ENCODE data around the gene ZNF763.
"Not testable (repeated sequence)": the region's sequence is repeated elsewhere in the genome, so short reads cannot be mapped to it uniquely, and the experiment has no call there.

Gene ZNF763

DNA sequence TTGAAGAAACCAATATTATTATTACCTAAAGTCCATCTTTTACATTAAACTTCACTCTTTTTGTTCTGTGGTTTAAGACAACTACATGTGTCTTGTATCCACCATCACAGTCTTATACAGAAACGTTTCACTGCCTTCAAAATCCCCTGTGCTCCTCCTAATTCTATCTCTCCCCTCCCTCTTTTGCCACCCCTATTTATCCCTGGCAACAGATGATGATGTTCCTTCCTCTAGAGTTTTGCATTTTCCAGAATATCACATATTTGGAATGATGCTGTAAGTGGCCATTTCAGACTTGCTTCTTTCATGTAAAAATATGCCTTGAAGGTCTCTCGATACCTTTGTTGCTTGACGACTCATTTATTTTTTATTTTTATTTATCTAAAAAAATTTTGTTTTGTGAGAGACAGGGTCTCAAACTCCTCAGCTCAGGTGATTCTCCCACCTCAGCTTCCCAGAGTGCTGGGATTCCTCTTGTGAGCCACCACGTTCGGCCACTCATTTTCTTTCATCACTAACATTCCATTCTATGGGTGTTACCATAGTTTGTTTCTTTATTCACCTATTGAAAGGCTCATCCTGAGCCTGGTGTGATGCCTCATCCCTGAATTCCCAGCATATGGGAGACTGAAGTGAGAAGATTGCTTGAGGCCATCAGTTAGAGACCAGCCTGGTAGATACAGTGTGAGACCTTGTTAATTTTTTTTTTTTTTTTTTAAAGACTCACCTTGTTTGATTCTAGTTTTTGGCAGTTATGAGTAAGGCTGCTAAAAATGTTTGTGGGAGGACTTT lies 8.4 kb downstream of the ZNF763 start:
- DNase-seq = no peak

- DNase-seq = no peak
Measured at GRCh38 chr19:11978492-11979100, 13.8 kb downstream of the ZNF763 start.

GRCh38 chr19:11979527-11979926 lies 14.7 kb downstream of the ZNF763 start:
- no peak for DNase-seq

GRCh38 chr19:11982526-11982925 lies 17.7 kb downstream of the ZNF763 start:
- DNase-seq = no peak

DNA sequence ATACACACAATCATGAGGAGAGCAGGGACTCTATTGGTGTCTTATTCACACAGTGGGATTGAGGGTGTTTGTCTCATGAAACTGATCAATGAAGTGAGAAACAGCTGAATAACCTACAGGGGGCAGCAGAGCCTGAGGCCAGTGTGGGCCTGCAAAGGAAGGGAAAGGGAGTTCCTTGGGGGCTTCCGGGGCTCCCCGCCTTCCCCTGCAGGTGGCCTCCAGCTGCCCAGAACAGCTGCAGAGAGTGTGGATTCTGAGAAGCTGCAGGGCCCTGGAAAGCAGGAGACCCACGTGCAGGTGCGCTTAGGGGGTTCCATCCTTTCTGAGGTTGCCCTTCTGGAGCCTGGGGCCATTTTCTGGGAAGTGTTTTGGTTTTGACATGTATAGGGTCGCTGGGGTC lies 20.1 kb downstream of the ZNF763 start:
- DNase-seq = no peak

DNA sequence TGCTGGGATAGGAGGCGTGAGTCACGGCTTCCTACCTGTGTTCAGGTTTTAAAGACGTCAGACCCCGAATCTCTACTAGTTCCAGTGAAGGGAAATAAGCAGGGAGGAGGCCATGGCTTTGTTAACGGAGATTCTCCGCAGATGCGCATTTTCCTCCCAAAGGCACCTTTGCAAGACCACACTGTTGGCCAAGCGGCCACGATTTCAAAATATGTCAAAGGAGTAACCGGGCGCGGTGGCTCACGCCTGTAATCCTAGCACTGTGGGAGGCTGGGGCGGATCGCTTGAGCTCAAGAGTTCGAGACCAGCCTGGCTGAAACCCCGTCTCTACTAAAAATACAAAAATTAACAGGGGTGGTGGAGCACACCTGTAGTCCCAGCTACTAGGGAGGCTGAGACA lies 21.9 kb downstream of the ZNF763 start:
- DNase-seq = no peak

- peak; percentile 97 for DNase-seq
Measured at GRCh38 chr19:11987405-11988281, 22.8 kb downstream of the ZNF763 start.

- DNase-seq = no peak
Measured at GRCh38 chr19:11989112-11989456, 24.2 kb downstream of the ZNF763 start.

DNA sequence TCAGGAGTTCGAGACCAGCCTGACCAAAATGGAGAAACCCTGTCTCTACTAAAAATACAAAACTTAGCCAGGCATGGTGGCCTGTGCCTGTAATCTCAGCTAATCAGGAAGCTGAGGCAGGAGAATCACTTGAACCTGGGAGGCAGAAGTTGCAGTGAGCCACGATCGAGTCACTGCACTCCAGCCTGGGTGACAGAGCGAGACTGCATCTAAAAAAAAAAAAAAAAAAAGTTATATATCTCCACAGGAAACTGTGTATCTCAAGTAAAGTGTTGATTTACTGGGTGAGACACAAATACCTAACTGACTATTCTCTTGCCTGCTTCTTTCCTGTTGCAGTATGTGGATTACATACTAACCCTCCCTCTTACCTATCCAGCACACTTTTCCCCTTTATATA lies 27.1 kb downstream of the ZNF763 start:
- DNase-seq = not testable (repeated sequence)

- DNase-seq = no peak
Measured at GRCh38 chr19:11995174-11995573, 30.3 kb downstream of the ZNF763 start.

GRCh38 chr19:12000152-12000981 lies 35.5 kb downstream of the ZNF763 start:
- no peak for DNase-seq

DNA sequence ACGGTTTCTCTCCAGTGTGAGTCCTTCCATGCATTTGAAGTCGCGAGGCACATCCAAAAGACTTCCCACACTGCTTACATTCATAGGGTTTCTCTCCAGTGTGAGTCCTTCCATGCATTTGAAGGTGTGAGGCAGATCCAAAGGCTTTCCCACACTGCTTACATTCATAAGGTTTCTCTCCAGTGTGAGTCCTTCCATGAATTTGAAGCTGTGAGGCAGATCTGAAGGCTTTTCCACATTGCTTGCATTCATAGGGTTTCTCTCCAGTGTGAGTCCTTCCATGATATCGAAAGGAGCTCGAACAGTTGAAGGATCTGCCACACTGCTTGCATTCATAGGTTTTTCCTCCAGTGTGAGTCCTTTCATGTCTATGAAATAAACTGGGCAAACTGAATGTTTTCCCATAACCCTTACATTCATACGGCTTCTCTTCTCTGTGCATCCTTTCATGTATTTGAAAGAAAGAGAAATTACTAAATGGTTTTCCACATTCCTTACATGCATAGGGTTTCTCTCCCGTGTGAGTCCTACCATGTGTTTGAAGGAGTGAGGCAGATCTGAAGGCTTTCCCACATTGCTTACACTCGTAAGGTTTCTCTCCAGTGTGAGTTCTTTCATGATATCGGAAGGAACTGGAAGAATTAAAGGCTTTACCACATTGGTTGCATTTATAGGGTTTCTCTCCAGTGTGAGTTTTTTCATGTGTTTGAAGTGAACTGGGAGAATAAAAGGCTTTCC lies 50.3 kb downstream of the ZNF763 start:
- DNase-seq = no peak

DNA sequence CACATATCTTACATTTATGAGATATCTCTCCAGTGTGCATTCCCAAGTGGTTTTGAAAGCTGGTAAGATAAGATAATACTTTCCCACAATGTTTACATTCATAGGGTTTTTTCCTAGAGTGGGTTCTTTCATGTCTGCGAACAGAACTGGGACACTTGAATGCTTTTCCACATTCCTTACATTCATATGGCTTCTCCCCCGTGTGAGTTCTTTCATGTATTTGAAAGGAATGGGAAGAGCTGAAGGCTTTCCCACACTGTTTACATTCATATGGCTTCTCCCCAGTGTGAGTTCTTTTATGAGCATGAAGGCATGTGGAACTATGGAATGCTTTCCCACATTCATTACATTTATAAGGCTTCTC lies 50.9 kb downstream of the ZNF763 start:
- DNase-seq = no peak

Data from Kasumi-1 (cell line).